ENCODE results near the gene DENND2C.

DENND2C gene, protein sequence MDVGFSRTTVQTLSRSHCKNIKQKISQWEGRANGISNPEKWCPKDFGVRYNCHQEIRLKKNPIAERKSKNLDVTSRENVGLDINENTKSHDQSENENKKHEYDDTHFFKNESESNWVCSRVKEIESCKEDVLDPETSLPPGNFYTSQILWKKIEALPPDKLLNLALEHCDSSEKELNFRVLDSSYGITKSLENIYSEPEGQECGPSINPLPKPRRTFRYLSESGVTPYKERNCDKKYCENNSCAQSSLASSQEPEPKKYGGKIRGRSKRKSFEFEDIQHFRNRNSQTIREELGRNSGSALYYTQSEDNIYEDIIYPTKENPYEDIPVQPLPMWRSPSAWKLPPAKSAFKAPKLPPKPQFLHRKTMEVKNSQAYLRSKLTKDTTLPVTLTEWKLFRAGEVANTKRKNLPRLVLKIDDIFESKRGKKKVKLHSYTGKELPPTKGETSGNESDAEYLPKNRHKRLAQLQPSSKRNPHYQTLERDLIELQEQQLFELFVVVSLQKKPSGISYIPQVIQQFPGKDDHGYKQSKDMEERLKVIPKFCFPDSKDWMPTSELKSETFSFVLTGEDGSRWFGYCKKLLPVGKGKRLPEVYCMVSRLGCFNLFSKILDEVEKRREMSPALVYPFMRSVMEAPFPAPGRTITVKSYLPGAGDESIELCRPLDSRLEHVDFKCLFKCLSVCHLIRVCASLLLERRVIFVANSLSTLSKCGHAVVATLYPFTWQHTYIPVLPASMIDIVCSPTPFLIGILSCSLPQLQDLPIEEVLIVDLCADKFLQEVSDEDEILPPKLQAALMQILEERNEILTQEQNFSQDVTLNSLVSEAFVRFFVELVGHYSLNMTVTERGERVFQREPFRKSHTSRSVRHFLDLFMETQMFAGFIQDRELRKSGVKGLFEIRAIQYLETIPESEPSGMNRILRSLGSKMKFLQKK

DNA sequence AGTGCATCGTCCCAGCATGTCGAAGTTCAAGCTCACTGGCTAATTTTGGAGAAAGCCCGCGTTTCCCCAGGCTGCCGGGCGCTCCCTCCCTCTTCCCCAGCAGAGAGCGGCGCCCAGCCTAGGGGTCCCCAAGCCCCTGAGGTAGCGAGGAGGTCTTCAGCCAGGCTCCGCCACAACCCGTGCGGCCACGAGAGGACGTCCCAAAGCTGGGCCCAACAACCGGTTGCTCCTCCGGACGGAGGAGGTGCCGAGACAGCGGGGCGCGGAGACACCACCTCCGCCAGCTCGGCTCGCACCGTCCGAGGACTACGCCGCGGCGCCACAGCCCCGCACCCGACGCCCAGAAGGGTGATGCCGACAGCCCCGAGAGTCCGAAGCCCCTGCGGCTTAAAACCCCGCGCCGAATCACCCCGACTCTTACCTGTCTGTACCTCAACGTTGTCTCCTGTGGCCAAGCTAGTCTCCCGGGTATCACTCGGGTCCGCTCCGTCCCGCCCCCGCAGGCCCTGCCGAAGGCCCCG, at the start of gene DENND2C:
TSS of gene DENND2C (minus strand) at position 488 of the 521 bp plus-strand sequence. CDS start 44,065 bp downstream, outside the sequence.
- DNase-seq (ENCODE audit: low read depth), result no peak

DNA sequence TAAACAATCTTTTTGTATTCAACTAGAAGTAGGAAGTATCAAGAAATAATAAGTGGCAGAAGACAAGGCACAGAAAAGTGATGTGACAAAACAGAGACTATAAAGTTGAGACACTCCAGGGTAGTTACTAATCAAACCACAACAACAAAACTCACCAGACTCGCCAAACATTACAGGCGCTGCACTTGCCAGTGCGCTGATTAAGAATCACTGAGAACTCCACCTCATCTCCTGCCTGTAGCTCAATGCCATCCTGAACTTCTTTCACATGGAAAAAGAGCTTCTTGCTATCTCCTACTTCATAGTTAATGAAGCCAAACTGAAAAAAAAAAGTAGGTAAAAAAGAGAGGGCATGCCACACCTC, 49.6 kb upstream of the DENND2C start:
- DNase-seq (ENCODE audit: low read depth), result no peak

DNA sequence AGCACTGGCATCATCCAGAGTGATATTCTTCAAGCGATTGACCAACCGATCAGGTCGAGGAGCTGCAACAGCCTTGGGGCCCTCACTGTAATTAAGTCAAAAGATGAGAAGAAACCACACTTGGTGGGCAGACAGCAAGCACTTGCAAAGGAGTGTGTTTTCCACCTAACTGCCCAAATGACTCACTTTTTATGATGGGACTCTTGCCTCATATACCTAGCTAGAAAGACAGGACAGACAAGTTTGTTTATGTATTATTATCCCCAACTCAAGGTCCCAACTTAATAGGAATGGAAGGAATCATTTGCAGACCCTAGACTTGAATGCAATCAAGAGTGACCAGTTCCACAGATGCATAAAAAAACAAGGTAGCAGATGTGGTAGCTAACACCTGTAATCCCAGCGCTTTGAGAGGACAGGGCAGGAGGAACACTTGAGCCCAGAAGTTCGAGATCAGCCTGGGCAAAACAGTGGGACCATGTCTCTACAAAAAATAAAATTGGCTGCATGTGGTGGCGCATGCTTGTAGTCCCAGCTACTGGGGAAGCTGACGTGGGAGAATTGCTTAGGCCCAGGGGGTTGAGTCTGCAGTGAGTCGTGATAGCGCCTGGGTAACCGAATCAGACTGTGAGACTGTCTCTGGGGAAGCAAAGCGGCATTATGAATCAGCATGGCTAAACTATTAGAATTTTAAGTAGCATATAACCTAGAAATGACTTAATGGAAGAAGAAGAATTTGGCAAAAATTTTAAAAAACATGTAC, 49.0 kb upstream of the DENND2C start:
- DNase-seq (ENCODE audit: low read depth), result peak; percentile 41

DNA sequence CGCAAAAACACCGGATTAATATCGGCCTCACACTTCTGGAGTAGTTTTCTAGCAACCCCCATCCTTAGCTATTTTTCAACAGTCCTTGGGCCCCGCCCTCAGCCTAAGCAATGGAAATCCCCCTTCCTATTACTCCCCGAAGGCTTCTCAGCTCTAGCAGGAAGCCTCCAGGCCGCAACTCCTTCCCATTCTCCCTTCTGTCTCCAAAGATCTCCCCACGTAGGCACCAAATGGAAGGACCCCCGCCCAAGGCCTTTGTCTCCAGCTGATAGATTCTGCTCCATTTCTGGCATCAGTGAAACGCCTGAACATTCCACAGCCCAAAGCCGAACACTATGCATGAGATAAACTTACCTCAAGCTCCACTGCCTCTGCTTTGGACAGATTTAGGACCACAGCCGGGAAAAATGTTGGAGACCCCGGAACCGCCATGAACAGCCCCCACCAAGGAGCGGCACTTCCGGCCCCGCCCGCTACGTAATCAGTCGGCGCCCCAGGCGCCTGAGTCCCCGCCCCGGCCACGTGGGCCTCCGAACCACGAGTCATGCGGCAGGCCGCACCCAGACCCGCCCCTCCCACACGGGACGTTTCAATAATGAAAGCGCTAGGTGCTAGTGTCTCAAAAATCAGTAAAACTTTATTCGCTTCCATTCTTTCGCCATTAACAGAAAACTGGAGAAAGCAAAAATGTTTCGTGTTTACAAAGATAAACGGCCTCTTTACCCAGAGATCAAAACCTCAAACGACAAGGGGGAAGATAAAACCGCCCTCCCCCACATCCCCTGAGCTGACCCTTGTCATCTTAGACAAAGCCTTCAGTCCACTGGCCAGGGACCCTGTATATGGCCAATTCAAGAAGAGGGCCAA, 46.7 kb upstream of the DENND2C start, which contains the start of gene NRAS:
TSS of gene NRAS (minus strand) at position 468 of the 867 bp plus-strand sequence. CDS start 611 bp downstream, outside the sequence.
- DNase-seq (ENCODE audit: low read depth), result peak; percentile 84

DNA sequence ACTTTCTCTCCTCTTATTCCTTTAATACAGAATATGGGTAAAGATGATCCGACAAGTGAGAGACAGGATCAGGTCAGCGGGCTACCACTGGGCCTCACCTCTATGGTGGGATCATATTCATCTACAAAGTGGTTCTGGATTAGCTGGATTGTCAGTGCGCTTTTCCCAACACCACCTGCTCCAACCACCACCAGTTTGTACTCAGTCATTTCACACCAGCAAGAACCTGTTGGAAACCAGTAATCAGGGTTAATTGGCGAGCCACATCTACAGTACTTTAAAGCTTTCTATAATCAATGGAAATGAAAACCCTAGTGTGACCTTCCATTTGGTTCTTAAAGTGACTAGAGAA, 46.1 kb upstream of the DENND2C start:
- no peak for DNase-seq (ENCODE audit: low read depth)

DNA sequence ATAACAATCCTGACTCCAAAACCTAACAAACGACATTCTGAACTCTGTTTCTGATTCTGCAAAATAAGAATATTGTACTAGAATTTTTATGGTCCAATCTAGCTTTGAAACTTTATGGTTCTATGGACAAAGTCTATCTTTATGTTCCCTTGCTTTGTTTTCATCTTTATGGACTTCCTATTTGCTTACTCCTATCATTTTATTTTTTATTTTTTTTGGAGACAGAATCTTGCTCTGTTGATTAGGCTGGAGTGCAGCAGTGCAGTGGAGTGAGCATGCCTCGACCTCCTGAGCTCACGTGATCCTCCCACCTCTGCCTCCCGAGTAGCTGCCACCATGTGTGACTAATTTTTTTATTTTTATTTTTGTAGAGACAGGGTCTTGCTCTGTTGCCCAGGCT, 43.1 kb upstream of the DENND2C start:
- DNase-seq (ENCODE audit: low read depth), result no peak

DNA sequence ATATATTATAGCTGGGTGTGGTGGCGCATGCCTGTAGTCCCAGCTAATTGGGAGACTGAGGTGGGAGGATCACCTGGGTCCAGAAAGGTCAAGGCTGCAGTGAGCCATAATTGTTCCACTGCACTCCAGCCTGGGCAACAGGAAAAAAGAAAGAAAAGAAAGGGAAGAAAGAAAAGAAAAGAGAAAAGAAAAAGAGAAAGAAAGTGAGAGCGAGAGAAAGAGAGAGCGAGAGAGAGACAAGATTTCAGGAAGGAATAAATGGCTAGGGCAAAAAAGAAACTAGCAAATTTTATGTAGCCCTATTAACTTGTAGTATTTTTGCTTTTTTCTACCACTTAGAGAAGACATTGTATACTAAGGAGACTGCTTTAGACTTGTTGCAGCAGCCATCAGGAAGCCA, 40.5 kb upstream of the DENND2C start:
- DNase-seq (ENCODE audit: low read depth), result no peak

DNA sequence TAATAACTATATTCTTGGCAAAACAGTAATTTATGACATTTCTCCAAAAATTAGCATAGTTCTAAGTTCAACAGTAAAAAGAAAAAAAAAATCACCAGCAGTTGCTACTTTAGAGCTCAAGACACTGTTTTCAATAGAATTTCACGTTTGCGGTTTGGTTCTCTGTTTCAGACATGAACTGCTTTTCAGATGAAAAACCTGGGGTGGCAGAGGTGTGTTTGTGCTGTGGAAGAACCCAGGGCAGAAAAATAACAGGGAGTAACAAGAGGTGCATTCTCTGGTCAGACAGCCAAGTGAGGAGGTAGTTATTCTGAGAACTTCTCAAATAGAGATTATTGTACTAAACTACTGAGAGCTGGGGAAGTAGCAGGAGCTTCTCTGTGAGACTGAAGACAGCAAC, 37.8 kb upstream of the DENND2C start:
- no peak for DNase-seq (ENCODE audit: low read depth)

DNA sequence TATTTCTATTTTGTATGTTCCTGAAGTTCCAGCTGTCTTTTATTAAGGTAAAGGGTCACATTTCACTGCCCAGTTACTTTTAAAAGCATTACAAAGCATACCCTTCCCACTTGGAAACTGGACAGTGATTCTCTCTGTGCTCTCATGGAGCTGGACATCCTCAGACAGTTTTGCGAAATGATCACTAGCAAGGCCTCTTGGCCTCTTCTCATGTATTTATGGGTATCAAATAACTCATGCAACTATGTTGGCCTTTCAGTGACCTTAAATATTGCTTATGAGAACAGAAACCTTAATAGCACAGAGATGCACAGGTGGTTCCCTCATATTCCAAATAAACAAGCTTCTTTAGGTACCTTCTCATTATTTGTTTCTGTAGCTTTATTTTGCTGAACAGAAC, 33.4 kb upstream of the DENND2C start:
- DNase-seq (ENCODE audit: low read depth), result no peak

DNA sequence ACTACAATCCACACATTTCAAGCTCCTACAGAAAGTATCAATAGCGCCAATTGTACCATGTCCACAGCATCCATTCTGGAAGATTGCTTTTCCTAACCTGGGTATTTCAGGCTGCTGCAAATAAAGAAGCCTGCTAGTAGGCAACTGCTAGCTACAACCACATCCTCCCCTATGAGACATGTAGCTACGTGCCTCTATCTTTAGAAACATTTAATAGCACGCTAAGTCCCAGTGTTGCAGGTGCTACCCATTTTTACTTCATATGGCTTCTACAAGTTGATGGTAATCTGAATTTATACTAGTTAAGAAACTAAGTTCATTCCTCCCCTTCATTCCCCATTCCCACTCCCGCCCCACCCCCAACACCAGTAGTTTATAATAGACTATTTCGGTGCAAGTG, 32.9 kb upstream of the DENND2C start:
- no peak for DNase-seq (ENCODE audit: low read depth)

DNA sequence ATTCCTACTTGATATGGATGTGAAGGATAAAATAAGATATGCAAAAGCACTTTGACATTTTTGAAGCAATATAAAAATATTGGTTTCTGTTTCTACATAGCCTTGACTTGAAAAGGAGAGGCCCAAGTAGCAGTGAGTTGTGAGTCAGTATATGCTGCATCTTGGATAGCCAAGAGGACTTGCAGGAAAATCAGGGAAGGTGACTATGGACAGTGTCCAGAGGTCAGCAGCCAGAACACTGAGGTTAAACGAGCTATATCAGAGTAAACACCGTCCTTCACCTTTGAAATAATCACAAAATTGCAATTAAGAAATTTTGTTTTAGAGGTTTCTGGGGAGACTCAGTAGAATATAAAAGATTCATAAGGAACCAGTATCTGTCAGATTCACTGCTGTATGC, 32.1 kb upstream of the DENND2C start:
- no peak for DNase-seq (ENCODE audit: low read depth)

DNA sequence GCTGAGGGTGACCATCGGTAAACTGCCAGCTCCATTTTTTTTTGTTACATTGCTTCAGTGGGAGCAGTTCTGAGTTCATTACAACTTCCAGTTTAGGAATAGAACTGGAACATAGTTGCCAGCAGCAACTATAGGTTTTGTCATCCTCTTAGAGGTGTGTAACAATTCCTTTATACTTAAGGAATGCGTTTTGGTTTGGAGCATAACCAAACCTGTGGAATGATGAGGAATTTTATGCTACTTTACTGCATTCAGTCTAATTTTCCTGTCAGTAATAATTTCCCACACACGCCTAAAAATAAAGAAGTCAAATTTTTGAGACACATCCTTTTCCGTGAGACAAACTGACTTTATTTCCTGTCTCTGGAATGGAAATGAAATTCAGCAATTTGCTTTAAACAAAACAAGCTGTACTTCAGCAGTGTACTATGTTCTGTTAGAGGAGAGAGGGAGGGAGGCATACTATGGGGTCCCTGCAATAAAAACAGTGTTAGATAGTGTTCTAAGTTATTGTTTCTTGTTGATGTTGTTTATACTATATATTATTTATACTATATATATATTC, 30.3 kb upstream of the DENND2C start:
- no peak for DNase-seq (ENCODE audit: low read depth)

DNA sequence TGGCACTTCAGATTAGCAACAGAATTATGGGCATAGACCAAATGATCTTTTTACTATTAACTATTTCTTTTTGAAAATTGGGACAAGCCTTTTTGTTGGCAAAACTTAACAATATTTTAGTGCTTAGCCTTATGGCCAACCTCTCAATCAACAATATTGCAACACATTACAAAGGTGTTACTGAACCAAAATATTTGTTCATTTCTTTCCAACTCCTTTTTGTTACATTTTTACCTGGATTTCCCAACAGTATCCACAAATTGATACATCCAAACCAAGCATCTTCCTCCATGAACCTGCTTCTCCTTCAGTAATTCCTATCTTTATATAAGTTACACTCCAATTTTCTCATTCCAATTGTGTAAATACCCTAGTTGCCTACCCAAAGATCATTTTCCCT, 27.0 kb upstream of the DENND2C start:
- no peak for DNase-seq (ENCODE audit: low read depth)

DNA sequence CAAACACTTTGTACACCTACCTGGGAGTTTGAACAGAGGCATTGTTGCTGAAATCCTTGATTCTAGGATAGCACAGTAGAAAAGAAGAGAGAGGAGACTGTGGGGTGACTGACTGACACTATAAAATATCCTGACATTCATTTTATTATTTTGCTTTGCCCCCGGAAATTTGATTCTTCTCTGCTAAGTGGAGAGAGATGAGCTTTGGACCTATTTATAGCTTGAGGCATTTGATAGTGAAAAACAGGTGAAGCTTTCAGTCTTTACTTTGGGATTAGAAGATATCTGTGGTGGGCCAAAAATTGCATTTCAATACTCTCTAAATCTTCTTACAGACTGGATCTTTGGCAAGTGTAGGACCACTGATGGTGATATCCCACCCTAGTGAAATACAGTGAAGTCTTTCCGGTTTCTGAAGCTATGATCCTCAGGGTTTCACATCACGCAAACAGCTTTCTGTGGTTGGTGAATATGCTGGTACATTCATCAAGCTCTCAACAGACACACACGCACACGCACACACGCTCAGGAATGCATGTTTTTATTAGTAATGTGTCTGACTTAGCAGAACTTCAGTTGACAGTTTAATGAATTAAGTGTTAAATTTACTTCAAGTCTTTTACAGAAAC, 25.7 kb upstream of the DENND2C start, which contains the start of gene AMPD1:
TSS of gene AMPD1 (minus strand) at position 117 of the 629 bp plus-strand sequence. CDS start at position 42, 75 bp downstream.
- no peak for DNase-seq (ENCODE audit: low read depth)

DNA sequence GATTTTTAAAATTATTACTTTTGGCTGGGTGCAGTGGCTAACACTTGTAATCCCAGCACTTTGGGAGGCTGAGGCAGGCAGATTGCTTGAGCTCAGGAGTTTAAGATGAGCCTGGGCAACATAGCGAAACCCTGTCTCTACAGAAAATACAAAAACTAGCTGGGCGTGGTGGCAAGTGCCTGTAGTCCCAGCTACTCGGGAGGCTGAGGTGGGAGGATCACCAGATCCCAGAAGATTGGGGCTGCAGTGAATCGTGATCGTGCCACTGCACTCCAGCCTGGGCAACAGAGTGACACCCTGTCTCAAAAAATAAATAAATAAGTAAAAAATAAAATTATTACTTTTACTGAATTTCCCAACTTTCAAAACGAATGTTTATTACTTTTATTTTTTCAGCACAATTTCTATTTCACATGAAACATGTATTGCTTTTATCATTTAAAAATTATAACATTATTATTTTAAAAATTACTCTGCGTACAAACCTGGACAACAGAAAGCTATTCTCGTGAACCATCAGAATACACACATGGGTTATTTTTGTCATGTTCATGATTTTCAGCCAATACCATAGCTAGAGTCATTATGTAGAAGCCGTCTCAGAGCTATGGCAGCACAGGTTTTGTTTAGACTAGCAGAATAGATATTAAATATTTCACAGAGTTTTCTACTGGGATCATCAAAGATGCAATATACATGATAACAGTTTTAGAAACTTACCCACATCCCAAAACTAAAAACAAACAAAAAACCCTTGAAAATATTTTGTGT, 24.9 kb upstream of the DENND2C start:
- DNase-seq (ENCODE audit: low read depth), result no peak

DNA sequence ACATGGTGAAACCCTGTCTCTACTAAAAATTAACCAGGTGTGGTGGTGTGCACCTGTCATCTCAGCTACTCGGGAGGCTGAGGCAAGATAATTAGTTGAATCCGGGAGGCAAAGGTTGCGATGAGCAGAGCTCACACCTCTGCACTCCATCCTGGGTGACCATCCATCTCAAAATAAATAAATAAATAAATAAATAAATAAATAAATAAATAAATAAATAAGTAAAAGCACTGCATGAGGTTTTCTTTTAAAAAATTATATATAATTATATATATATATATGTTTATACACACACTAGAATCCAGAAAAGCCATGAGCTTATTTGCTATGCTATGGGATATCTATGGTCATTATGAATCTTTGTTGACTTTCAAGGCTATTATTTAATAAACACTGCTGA, 23.1 kb upstream of the DENND2C start:
- no peak for DNase-seq (ENCODE audit: low read depth)

DNA sequence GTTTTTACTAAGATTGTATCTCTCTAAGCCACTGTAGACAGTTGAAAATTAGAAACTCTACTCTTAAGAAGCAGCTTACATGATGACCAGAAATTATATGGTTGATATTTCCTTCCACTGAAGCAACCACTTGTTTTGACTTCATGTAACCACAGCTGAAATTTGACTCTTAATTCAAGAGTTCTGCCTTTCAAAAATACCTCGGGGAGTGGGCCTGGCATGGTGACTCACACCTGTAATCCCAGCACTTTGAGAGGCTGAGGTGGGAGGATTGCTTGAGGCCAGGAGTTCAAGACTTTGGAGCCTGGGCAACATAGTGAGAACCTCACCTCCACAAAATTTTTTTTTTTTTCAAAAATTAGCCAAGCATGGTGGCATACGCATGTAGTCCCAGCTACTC, 21.2 kb upstream of the DENND2C start:
- DNase-seq (ENCODE audit: low read depth), result no peak

DNA sequence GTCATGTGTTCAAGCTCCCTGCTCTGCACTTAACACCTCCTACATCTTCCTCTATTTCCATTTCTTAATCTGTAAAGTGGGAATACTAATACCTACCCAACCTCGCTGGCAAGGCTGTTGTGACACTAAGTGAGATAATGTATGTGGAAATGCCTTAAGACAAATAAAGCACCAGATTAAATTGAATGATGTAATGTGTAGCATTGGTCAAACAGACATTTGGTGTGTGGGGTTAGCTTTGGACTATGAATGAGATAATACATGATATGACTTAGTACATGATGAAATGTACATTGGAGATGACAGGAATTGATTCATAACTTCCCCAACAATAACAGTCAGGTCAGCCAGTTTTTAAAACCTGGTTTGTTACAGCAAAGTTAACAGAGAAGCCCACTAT, 20.3 kb upstream of the DENND2C start:
- no peak for DNase-seq (ENCODE audit: low read depth)

DNA sequence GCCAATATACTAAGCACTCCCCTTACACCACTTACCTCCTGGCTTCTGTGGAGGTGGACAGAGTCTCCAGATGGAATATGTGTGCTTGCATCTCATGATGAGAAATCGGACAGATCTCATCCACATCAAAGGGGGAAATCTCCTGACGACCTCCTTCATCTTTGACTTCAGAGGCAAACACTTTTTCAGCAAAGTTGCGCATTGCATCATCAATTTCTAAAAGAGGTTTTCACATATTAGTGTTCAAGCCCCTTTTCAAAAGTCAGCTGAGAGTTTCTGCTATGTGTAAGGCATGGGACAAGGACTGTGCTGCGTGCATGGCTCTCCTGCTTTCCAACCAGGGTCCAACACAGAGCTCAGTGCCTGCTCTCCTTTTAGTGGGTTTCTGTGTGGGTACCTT, 18.7 kb upstream of the DENND2C start:
- DNase-seq (ENCODE audit: low read depth), result no peak
